ENCODE results near the gene ACAD10.
"Not testable (repeated sequence)": the region's sequence is repeated elsewhere in the genome, so short reads cannot be mapped to it uniquely, and the experiment has no call there.

The ACAD10 gene

DNA sequence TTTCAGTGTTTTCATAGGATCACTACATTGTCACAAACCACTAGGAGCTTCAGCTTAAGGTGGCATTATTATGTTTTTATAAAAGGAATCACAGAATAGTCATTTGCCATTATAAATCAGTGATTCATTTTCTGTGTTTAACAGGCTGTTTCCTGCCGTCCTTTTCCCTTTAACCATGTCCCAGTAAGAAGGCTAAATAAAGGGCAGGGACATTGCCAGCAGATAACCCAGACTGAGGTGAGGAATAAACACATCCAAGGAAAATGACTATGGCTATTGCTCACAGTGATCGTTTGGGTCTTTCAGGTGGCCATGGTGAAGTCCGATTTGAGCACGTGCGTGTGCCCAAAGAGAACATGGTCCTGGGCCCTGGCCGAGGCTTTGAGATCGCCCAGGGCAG lies 63.0 kb downstream of the ACAD10 start:
- H3K4me3 ChIP-seq (ENCODE audit: low read depth, low read length), result no peak overlapping the region

DNA sequence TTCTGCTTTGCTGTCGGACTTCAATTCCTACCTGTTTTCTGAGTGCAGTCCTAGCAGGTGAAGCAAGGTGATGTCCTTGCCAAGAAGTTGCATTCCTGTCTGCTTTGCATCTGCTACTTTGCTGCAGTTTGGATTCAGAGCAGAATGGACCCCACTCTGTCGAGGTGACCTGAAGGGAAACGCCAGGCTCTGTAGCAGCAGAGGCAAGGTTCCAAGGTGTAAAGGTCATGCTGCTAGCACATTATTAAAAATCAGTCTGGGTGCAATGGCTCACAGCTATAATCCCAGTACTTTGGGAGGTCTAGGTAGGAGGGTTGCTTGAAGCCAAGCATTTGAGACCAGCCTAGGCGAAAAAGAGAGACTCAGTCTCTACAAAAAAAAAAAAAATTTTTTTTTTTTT lies 63.5 kb downstream of the ACAD10 start:
- no peak overlapping the region for H3K4me3 ChIP-seq (ENCODE audit: low read depth, low read length)

DNA sequence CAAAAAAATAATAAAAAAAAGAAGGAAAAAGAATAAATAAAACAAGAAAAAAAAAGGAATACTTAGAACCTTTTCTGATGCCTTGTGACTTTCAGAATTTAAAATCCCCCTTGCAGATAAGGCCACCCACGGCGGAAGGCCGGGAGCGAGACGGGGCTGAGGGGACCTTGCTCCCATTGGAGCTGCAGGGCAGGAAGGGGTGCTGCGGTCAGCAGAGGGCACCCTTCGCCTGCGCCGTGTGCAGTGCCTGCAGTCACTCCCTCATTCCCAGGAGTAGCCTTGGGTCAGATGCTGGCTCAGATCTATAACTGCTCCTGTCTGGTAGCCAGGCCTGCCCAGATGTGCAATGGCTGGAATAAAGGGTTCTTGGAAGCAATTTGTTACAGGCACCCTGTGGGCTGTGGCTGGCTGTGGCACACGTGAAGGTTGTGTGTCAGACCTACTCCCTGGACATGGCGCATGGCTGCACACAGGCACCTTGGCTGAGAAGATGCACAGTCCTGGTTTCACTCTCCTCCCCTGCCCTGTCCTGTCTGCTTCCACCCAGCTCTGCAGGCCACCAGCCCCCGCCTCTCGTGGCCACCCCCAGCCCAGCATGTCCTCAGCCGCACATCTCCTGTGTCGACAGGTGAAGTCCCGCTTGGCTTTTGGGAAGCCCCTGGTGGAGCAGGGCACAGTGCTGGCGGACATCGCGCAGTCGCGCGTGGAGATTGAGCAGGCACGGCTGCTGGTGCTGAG lies 67.5 kb downstream of the ACAD10 start:
- H3K4me3 ChIP-seq (ENCODE audit: low read depth, low read length), result no peak overlapping the region

DNA sequence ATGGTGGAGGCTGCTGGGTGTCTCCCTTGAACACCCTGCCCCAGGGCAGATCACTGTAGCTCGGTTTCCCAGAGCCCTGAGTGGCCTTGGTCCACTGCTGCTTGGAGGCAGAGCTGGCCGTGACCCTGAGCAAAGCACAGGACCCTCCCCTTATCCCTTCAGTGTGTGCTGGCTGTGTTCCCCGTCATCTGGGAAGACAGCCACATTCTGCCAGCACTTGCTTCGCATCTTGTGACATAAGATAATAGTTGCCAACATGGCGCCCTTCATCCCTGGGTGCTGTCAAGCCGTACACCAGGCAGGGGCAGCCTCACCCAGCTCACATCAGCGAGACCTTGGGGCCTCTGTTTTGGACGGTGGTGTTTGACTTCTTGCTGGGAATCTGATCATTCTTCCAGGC lies 68.8 kb downstream of the ACAD10 start:
- H3K4me3 ChIP-seq (ENCODE audit: low read depth, low read length), result no peak overlapping the region

DNA sequence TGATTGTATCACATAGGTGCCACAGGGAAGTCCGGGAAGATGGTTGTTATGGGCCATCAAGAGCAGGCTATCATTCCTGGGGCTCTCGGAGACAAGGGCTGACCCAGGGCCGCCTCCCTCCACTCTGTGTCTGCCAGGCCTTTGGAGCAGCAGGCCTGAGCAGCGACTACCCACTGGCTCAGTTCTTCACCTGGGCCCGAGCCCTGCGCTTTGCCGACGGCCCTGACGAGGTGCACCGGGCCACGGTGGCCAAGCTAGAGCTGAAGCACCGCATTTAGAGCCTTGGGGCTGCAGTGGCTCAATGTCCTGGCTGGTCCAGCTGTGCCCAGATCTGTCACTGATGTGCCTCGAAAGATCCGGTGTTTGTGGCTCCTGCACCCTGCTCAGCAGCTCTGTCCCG lies 70.3 kb downstream of the ACAD10 start:
- no peak overlapping the region for H3K4me3 ChIP-seq (ENCODE audit: low read depth, low read length)

DNA sequence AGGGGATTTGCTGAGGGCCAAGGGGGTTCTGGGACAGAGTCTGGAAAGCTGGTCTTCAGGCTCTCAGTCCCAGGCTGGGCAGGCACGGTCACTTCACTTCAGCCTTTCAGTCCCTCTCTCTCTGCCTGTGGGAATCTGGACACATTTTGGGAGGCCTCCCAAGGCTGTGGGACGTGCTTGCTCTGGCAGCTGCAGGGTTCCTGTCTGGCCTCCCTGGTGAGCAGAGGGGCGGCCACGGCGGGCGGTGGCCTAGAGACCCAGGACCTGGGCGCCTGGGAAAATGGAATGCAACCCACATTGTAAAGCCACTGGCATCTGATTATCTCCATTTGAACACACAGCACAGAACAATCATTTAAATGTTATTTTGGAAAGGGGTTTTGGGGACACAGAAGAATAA lies 70.8 kb downstream of the ACAD10 start:
- H3K4me3 ChIP-seq (ENCODE audit: low read depth, low read length), result no peak overlapping the region

DNA sequence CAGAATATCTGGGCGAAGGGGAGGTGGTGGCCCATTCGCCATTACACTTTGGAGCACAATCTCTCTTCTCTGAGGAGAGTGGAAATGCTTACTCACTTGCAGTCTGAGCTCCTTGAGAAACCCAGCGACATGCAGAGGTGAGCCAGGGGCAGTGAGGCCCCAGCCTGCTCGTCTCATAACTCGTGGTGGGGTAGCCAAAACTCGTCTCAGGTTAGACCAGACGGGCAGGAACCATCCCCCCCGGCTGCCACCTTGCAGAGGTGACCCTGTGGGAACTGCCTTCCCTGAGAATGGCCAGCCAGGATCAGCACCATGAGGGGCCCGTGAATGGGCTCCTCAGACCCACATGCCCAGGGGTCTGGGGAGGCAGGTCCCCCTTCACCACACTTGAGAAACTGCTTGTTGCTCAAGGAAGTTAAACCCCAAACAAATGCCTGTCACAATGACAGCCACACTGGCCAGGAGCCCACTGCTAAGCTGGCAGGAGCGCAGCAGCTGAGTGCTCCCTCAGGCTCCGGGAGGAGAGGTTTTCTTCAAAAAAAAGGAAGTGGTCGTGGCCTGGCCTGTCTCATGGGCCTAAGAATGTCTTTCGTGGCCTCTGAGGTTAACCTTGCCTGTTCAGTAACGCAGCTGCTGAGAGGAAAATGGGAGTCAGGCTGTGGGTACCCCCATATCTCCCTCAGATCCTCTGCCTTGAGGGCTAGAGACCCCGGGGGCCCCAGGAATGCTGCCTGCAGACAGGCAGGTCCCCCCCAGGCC lies 71.7 kb downstream of the ACAD10 start:
- no peak overlapping the region for H3K4me3 ChIP-seq (ENCODE audit: low read depth, low read length)

DNA sequence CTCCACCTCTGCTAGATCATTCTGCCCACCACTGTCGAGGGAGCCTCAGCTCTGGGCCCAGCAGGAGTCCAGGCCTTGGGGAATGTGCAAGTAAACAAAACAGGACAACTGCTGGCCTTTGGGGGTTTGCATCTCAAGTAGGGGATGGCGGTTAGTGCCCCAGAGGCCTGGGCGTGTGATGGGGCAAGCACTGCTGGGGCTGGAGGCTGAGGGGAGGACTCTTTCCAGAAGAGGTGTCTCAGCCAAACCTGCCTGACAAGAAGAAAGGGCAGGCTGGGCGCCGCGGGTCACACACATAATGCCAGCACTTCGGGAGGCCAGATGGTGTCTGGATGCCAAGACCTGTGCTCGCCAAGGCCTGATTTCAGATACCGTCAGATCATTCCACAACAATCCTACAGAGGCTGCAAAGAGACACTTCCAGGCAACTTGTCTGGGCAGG lies 72.3 kb downstream of the ACAD10 start:
- no peak overlapping the region for H3K4me3 ChIP-seq (ENCODE audit: low read depth, low read length)

DNA sequence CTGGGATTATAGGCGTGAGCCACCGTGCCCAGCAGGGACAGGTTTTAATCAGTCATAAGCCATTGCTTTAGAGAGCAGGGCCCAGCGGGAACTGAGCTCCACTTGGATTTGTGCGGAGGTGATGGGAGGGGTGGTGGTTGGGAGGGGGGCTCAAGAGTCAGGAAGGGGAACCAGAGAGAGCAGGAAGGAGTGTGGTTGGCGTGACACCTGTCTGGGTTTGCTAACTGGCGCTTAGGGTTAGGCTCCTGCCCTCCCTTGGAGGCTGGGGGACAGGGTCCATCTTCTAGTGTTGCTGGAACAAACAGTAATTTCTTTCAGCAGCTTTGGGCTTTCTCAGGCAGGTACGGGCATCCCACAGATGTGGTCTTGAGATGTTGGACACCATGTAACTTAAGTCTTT lies 73.4 kb downstream of the ACAD10 start:
- no peak overlapping the region for H3K4me3 ChIP-seq (ENCODE audit: low read depth, low read length)

DNA sequence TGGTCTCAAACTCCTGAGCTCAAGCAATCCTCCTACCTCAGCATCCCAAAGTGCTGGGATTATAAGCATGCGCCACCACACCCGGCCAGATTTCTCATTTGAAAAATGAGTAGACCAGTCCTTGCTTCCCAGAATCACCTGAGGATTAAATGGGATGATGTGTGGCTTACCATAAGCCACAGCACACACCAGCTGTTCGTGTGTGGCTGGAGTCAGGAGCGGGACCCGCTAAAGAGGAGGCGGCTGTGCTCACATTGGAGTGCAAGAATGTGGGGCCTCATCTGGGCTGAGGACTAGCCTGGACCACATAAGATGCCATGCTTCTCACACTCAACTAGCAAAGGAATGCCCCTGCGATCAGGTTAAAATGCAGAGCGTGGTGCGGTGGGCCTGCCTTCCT lies 74.1 kb downstream of the ACAD10 start:
- no peak overlapping the region for H3K4me3 ChIP-seq (ENCODE audit: low read depth, low read length)

DNA sequence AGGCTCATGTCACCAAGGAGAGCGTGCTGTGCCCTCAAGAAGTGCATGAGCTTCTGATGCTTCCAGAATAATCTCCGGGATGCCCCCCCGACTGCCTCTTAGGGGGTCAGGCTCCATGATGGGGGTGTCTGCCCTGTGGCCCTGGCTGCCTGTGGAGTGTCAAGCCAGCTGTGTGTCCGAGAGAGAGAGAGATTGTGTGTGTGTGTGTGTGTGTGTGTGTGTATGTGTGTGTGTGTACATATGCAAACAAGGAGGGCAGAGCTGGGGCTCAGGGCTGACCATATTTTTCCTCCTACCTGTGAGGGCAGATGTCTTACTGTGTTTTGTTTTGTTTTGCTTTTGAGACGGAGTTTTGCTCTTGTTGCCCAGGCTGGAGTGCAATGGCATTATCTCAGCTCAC lies 75.2 kb downstream of the ACAD10 start:
- H3K4me3 ChIP-seq (ENCODE audit: low read depth, low read length), result no peak overlapping the region

DNA sequence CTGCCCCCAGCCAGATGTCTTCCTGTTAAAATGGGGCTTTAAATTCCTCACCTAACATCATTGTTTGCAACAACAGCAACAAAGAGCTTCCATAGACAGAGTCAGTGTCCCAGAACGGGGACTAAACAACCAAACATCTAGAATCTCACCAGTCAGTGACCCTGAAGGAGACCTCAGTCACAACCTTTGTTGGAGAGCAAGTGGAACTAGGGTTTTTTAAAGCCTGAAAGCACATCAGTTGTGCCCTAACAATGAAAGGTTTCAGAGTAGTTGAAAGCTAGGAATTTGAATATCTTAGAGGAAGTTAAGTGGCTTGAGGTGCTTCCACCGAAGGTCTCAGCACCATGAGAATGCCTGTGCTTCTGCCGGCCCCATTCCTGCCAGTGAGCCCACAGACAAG lies 75.9 kb downstream of the ACAD10 start:
- H3K4me3 ChIP-seq (ENCODE audit: low read depth, low read length), result no peak overlapping the region

DNA sequence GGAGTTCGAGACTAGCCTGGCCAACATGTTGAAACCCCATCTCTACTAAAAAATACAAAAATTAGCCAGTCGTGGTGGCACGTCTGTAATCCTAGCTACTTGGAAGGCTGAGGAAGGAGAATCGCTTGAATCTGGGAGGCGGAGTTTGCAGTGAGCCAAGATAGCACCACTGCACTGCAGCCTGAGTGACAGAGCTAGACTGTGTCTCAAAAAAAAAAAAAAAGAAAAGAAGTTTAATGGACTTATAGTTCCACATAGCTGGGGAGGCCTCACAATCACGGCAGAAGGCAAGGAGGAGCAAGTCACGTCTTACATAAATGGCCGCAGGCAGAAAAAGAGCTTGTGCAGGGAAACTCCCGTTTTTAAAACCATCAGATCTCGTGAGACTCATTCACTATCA lies 77.7 kb downstream of the ACAD10 start:
- not testable (repeated sequence) for H3K4me3 ChIP-seq (ENCODE audit: low read depth, low read length)

DNA sequence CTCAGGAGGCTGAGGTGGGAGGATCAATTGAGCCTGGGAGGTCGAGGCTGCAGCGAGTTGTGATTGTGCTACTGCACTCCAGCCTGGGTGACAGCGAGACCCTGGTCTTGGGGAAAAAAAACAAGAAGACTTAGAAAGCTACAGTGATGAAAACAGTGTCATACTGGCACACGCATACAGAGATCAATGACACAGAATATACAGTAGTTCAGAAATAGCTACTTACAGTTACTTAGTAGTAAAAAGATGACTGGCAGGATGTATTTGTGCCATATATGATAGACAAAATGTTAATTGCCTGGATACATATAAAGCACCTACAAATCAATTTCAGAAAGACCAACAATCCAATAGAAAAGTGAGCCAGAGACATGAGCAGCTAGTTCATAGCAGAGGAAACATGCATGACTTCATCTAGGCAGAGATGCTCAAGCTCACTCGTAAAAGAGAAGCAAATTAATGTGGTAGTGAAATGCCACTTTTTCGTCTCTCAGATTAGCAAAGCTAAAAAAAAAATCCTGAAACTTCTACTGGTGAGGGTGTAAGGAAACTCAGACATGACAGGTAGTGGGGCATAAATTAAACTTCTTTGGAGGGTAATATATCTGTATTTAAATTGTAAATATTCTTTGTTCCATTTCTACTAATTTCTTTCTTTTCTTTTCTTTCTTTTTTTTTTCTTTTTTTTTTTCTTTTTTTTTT lies 78.4 kb downstream of the ACAD10 start:
- no peak overlapping the region for H3K4me3 ChIP-seq (ENCODE audit: low read depth, low read length)

DNA sequence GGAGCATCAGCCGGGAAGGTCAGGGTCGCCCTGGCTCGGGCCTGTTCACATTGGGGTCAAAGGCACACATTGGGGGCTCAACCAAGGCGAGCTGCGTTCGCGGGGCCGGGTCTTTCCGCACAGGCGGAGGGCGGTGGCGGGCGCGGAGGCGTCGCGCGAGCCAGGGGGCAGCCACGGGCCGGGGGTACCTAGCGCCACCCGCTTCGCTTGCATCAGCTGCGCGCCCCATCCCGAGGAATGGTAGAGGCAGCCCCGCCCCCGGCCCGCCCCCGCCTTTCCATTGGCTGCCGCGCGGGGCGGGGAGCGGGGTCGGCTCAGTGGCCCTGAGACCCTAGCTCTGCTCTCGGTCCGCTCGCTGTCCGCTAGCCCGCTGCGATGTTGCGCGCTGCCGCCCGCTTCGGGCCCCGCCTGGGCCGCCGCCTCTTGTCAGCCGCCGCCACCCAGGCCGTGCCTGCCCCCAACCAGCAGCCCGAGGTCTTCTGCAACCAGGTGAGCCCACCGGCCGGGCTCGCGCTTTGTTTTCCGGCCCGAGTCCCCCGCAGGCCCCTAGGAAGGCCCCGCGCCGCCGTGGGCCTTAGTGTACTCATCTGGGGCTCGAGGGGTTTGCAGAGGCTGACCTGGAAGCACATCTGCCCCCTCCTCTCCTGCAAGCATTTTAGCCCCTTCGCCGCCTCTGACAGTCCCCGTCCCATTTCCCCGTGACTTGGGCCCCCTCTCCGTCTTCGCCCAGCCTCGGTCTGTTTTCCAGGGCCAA lies 80.9 kb downstream of the ACAD10 start, which contains the start of gene ALDH2:
ALDH2 (plus strand) TSS at position 326 of the 754 bp plus-strand sequence; CDS start at position 376, 50 bp downstream.
- peak within 1 kb of the TSS; percentile 81 for H3K4me3 ChIP-seq (ENCODE audit: low read depth, low read length)

DNA sequence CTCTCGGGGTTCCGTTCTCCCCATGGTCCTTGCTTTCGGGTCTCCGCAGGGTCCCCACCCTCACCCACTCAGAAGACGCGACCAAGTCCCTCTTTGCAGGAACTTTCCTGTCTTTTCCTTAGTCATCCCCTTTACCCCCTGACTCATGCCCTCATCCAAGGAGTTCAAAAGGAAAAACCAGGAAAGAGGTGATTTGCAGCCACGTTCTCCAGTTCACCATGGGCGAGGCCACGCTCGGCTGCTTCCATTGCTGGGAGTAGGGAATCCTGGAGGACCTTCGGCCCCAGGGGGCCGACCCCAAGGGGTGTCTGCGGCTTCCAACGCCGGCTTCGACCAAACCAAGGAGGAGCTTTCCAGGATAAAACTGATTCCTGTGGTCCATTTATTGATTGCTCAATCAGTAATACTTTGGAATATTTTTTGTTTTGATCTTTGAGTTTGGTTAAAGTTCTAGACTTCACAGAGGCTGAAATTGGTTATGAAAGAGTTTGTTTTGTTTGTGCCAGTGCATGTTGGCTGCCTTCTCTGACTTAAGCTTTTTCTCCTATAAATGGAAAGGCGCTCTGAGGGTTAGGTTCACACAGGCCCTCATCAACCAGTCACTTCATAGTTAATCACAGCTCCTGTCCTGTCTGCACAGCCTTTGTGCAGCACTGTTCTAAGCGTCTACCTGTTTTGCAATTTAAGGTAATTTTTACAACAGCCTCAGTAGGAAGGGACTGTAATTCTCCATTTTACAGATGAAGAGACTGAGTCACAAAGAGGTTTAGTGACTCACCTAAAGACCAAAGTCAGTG lies 81.7 kb downstream of the ACAD10 start:
- peak overlapping the region; percentile 81 for H3K4me3 ChIP-seq (ENCODE audit: low read depth, low read length)

DNA sequence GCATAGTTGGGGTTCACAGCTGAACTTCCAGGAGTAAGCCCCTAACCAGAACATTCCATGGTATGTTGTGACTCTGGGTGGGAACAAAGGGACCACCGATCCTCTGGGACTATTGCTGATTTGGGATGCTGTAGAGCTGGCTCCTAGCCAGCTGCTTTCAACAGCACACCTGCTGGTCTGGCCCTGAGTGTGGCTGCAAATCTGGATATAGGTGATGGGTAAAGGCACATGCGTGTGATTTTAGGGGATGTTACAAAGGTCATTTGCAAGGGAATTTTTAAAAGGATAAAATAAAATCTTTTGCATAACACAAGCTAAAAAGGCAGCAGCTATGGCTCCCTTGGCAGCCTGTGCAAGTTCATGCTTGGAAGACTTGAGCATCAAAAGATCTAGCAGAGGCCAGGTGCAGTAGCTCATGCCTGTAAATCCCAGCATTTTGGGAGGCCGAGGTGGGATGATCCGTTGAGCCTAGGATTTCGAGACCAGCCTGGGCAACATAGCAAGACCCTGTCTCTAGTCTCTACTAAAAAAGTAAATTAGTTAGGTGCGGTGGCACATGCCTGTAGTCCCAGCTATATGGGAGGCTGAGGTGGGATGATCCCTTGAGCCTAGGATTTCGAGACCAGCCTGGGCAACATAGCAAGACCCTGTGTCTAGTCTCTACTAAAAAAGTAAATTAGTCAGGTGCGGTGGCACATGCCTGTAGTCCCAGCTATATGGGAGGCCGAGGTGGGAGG lies 82.5 kb downstream of the ACAD10 start:
- H3K4me3 ChIP-seq (ENCODE audit: low read depth, low read length), result no peak overlapping the region

DNA sequence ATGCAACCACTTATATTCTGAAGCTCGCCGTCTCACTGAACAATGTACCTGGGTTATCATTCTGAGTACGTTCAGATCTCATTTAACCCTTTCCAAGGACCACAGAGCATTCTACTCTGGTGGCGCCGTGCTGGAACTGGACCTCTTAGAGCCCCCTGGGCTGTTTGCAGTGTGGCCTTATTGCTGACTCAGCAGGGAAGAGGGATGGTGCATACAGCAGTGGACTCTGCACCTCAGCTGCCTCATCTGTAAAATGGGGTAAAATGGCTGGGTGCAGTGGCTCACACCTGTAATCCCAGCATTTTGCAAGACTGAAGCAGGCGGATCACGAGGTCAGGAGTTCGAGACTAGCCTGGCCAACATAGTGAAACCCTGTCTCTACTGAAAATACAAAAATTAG lies 83.7 kb downstream of the ACAD10 start:
- H3K4me3 ChIP-seq (ENCODE audit: low read depth, low read length), result no peak overlapping the region

DNA sequence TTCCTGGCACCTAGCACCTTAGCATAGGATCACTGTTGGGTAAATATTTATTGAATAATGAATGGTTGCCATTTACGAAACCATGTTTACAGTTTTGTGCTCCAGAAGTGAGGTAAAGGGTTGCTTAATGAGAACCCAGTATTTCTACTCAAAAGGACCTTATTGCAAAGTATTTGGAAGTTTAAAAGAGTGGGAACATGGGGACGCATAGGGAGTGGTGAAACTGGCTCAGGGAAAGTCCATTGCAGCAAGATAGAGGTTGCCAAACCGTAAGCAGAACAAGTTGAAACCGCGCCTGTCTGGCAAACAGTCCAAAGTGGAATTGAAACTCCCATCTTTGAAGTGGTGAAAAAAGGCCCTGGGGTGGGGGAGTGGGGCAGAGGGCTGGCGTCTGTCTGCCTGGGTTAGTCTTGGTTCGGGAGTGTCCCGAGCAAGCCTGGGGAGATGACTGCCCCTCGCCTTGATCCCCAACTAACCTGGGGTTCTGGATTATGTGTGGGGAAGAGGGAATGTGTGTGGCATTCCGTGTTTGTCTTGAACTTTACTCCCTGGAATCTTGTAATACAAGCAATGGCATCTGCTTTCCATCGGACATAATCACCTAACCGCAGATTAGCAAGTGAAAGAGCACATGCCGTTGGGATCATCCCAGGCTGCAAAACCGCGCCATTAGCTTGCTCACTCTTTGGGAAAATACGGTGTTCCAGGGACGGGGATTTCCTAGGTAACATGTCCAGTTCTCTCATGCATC lies 88.1 kb downstream of the ACAD10 start:
- H3K4me3 ChIP-seq (ENCODE audit: low read depth, low read length), result no peak overlapping the region

All from iPS-11a (cell line).